SW 1271 (cell line): ENCODE data around the gene MEX3C.

Source experiments
- DNase-seq, 2 experiments: peaks; one replicate each; lab custom pipeline; 2025; lab: John Stamatoyannopoulos, UW

Gene MEX3C

GRCh38 chr18:51153659-51154371 lies 43.7 kb downstream of the MEX3C start:
- DNase-seq: no peak

GRCh38 chr18:51151568-51152511 lies 45.6 kb downstream of the MEX3C start:
- DNase-seq: no peak

- DNase-seq: no peak
These were observed 46.3 kb downstream of the MEX3C start for GRCh38 chr18:51151185-51151567.

- DNase-seq: no peak
These were observed 47.3 kb downstream of the MEX3C start for GRCh38 chr18:51150113-51150700.

GRCh38 chr18:51149670-51150069 lies 47.8 kb downstream of the MEX3C start:
- DNase-seq: no peak

- DNase-seq: no peak
These were observed 50.6 kb downstream of the MEX3C start for GRCh38 chr18:51146909-51147308.

- no peak for DNase-seq
These were observed 58.5 kb downstream of the MEX3C start for GRCh38 chr18:51138936-51139335.

- no peak for DNase-seq
These were observed 59.6 kb downstream of the MEX3C start for GRCh38 chr18:51137891-51138290.

GRCh38 chr18:51137026-51137729 lies 60.3 kb downstream of the MEX3C start:
- DNase-seq: no peak

GRCh38 chr18:51135795-51136194 lies 61.7 kb downstream of the MEX3C start:
- no peak for DNase-seq

- peak in 1 of 2 experiments; percentile 16 for DNase-seq
These were observed 62.1 kb downstream of the MEX3C start for GRCh38 chr18:51135364-51135763.

- DNase-seq: no peak
These were observed 62.8 kb downstream of the MEX3C start for GRCh38 chr18:51134721-51135120.

GRCh38 chr18:51133580-51134160 lies 63.8 kb downstream of the MEX3C start:
- no peak for DNase-seq

- no peak for DNase-seq
These were observed 65.1 kb downstream of the MEX3C start for GRCh38 chr18:51132256-51132935.

- no peak for DNase-seq
These were observed 68.9 kb downstream of the MEX3C start for GRCh38 chr18:51128533-51128932.

GRCh38 chr18:51127664-51128063 lies 69.8 kb downstream of the MEX3C start:
- no peak for DNase-seq

- no peak for DNase-seq
These were observed 71.5 kb downstream of the MEX3C start for GRCh38 chr18:51125976-51126375.
